Effector memory CD4-positive, alpha-beta T cell (primary cell): ENCODE measurements around the gene DEFB128.
"Not testable (repeated sequence)": the region's sequence is repeated elsewhere in the genome, so short reads cannot be mapped to it uniquely, and the experiment has no call there.

Experiments
- DNase-seq, 3 donors: peaks; one replicate each; pipeline ENCODE4 v3.0.0-alpha.2; 2020
- H3K27ac ChIP-seq: 2 replicates; pipeline ENCODE4 v1.7.0; 2013; ENCODE audit warnings: mild to moderate bottlenecking, low read length, moderate library complexity; ENCODE audit not compliant: insufficient read depth, poor library complexity, severe bottlenecking
- H3K27me3 ChIP-seq: replicated peaks from 2 replicates; pipeline ENCODE4 v1.7.0; 2013; ENCODE audit warnings: mild to moderate bottlenecking, low read length; ENCODE audit not compliant: insufficient read depth, control insufficient read depth, poor library complexity, severe bottlenecking
- H3K36me3 ChIP-seq: 2 replicates; pipeline ENCODE4 v1.7.0; 2013; ENCODE audit warnings: mild to moderate bottlenecking, low read length, moderate library complexity; ENCODE audit not compliant: control insufficient read depth, insufficient read depth
- H3K4me1 ChIP-seq: 2 replicates; pipeline ENCODE4 v1.7.0; 2013; ENCODE audit warnings: low read length, mild to moderate bottlenecking; ENCODE audit not compliant: control insufficient read depth, insufficient read depth, poor library complexity, severe bottlenecking
- H3K4me3 ChIP-seq: 2 replicates; pipeline ENCODE4 v1.7.0; 2013; ENCODE audit warnings: low read length, low read depth, mild to moderate bottlenecking; ENCODE audit not compliant: insufficient read depth, poor library complexity, severe bottlenecking
- H3K9me3 ChIP-seq: 2 replicates; pipeline ENCODE4 v1.7.0; 2013; ENCODE audit warnings: mild to moderate bottlenecking, low read length, moderate library complexity; ENCODE audit not compliant: control insufficient read depth

DEFB128 gene

DNA sequence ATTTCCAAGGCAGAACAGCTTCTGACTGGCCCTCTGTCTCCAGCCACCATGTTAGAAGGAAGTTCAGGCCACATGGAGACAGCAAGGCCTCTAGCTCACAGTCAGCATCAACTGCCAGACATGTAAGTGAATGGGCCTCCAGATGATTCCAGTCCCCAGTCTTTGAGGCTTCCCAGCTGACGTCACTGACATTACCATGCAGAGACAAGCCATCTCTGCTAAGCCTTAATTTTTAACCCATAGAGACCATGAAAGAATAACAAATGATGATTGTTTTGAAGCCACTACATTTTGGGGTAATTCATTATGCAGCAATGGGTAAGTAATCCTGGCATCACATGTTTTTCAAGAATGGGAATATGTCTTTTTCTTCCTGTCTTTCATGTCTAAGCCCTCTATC lies 26.3 kb upstream of the DEFB128 start:
- Histone ChIP-seq H3K36me3 (no peaks in the 10 kb centered on the region), H3K4me1 (no peaks in the 10 kb centered on the region), H3K27me3 (no peaks in the 10 kb centered on the region), H3K27ac (no peak overlapping the region), H3K9me3 (no peaks in the 10 kb centered on the region), H3K4me3 (no peak overlapping the region)
- DNase-seq, result no peak

DNA sequence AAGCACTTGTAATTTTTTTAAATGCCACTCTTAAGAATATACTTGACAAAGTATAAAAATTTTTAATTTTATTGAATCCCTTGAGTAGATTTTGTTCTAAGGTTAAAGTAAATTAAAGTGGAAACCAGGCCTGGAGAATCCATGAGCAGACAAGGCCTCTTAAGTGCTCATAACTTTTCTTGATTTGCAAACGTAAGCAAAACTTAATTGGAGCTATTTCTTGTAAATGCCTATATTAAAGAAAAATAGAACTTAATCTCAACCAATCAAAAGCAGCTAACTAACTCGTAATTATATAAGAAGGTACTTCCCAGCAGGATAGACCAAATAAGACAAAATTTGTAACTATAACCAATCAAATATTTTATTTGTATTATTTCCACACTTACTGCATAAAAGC lies 24.9 kb upstream of the DEFB128 start:
- no peaks in the 10 kb centered on the region for H3K4me1 ChIP-seq
- H3K4me3 ChIP-seq, result no peak overlapping the region
- no peaks in the 10 kb centered on the region for H3K27me3 ChIP-seq
- no peaks in the 10 kb centered on the region for H3K36me3 ChIP-seq
- no peaks in the 10 kb centered on the region for H3K9me3 ChIP-seq
- H3K27ac ChIP-seq, result no peak overlapping the region
- DNase-seq, result no peak

DNA sequence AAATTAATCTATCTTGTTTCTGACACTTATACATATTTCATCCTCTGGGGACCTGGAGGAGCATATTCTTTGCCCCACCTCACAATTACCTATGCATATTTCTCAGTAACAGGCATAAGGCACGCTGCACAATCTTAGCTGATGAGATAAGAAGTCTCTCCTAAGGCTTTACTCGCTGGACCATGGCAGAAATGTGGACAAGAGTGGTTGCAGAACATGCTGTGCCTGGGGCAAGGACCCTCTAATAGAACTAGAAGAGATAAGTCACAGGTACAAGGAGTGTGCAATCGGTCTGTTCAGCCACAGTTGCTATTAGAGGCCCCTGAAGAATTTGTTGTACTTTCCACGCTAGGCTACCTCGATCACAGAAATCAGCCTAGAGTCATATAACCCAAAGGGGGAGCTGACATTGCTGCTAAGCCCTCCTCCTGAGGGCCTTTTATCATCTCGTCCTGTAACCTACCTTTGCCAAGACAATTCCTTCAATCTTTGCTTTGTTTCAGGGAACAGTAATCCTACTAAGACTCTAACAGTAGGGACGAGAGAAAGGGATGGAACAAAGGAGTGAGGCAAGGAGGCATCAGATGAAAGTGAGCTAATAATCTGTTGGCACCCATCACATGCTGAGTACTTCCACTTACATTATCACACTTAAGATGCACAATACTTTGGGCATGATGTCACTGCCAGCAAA lies 21.4 kb upstream of the DEFB128 start:
- no peaks in the 10 kb centered on the region for H3K36me3 ChIP-seq
- H3K9me3 ChIP-seq, result no peaks in the 10 kb centered on the region
- H3K27ac ChIP-seq, result no peak overlapping the region
- no peak for DNase-seq
- no peak overlapping the region for H3K4me3 ChIP-seq
- H3K27me3 ChIP-seq, result no peaks in the 10 kb centered on the region
- H3K4me1 ChIP-seq, result no peaks in the 10 kb centered on the region

DNA sequence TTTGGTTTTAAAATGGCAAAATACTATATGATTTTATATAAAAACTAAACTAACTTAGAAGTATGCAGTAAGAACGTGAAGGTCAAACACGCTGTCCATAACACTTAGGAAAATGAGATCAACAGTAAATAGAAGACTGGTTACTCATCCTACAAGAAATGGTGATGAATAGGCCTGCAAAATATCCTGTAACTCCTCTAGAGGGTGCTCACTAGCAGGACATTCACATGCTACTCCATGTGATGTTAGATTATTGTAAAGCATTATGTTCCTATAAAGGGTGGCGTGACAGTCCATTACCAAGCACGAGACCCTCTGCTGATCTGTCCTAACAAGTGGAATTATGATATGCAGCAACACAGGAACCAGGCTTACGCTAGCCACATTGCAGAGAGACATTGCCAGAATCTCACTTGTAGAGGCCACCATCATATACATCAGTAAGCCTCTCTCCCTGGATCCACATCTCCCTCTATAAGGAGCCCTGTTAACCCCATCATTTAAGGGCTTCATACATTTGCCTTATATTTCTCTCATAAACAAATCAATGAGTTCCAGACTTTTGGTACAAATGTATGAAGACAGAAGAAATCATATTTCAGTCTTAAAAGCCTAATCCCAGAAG lies 19.5 kb upstream of the DEFB128 start:
- no peak overlapping the region for H3K4me3 ChIP-seq
- H3K9me3 ChIP-seq, result no peaks in the 10 kb centered on the region
- no peaks in the 10 kb centered on the region for H3K36me3 ChIP-seq
- no peaks in the 10 kb centered on the region for H3K27me3 ChIP-seq
- no peak for DNase-seq
- no peaks in the 10 kb centered on the region for H3K4me1 ChIP-seq
- no peak overlapping the region for H3K27ac ChIP-seq

DNA sequence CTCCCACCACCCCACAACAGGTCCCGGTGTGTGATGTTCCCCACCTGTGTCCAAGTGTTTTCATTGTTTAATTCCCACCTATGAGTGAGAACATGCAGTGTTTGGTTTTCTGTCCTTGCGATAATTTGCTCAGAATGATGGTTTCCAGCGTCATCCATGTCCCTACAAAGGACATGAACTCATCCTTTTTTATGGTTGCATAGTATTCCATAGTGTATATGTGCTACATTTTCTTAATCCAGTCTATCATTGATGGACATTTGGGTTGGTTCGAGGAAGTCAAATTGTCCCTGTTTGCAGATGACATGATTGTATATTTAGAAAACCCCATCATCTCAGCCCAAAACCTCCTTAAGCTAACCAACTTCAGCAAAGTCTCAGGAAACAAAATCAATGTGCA lies 14.1 kb upstream of the DEFB128 start:
- not testable (repeated sequence) for H3K27ac ChIP-seq, H3K27me3 ChIP-seq, H3K9me3 ChIP-seq, H3K36me3 ChIP-seq, DNase-seq, H3K4me1 ChIP-seq, H3K4me3 ChIP-seq

DNA sequence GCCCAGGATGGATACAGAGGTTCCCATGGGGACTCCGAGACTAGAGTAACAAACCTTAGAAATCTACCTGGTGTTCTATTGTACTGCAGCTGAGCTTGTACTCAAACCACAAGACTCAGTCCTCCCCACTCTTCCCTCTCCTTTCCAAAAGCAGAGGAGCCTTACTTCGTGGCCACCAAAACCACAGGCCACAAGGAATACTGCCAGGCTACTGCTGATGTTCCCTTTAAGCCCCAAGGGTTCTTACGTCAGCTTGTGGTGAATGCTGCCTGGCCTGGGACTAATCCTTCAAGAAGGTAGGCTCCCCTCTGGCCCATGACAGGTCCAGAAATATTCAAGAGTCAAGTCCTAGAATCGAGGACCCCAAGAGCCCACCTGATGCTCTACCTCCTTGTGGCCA lies 10.5 kb upstream of the DEFB128 start:
- H3K27me3 ChIP-seq, result no peaks in the 10 kb centered on the region

DNA sequence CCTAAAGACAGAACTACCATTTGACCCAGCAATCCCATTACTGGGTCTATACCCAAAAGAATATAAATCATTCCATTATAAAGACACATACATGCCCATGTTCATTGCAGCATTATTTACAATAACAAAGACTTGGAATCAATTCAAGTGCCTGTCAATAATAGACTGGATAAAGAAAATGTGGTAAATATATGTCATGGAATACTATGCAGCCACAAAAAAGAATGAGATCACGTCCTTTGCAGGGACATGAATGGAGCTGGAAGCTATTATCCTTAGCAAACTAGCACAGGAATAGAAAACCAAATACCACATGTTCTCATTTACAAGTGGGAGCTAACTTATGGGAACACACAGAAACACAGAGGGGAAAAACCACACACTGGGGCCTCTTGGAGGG lies 8.7 kb upstream of the DEFB128 start:
- H3K27me3 ChIP-seq, result no peaks in the 10 kb centered on the region
- DNase-seq, result no peak
- H3K27ac ChIP-seq, result no peak overlapping the region
- H3K4me3 ChIP-seq, result no peak overlapping the region
- H3K36me3 ChIP-seq, result no peaks in the 10 kb centered on the region
- no peaks in the 10 kb centered on the region for H3K4me1 ChIP-seq
- H3K9me3 ChIP-seq, result no peaks in the 10 kb centered on the region

More for the DNA sequence above, 10.5 kb upstream of the DEFB128 start:
- no peaks in the 10 kb centered on the region for H3K36me3 ChIP-seq
- no peak overlapping the region for H3K27ac ChIP-seq
- DNase-seq, result no peak
- no peaks in the 10 kb centered on the region for H3K9me3 ChIP-seq
- H3K4me1 ChIP-seq, result no peaks in the 10 kb centered on the region
- no peak overlapping the region for H3K4me3 ChIP-seq

DNA sequence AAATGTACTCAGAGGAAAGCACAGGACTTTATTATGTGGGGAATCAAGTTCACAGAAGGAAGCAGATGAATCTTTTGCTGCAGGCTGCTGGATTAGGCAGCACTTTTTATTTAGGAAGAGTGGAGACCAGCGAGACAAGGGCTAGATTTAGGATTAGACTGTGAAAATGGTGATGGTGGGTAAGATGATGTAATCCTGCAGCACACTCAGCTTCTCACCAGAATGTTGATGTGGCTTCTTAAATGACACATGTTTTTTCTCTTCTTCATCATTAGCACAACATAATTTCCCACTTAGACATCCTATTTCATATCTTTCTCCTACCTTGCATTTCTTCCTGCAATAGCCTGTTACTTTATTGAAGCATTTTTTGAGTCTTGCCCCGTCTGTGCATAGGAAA lies 1.8 kb downstream of the DEFB128 start:
- no peak overlapping the region for H3K27ac ChIP-seq
- DNase-seq, result no peak
- no peak overlapping the region for H3K4me3 ChIP-seq

DNA sequence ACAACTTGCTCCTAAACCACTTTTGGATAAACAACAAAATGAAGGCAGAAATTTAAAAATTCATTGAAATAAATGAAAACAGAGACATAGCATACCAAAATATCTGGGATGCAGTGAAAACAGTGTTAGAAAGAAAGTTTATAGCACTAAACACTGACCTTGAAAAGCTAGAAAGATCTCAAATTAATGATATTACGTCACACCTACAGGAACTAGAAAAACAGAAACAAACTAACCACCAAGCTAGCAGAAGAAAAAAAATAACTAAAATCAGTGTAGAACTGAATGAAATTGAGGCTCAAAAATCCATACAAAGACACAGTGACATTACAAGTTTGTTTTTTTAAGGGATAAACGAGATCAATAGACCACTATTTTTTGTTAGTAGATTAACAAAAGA lies 5.2 kb downstream of the DEFB128 start:
- Histone ChIP-seq H3K9me3 (no peaks in the 10 kb centered on the region), H3K4me1 (no peaks in the 10 kb centered on the region), H3K4me3 (no peak overlapping the region), H3K27me3 (peaks cover 4% of the 10 kb centered on the region), H3K27ac (no peak overlapping the region), H3K36me3 (no peaks in the 10 kb centered on the region)
- no peak for DNase-seq

More for the DNA sequence above, 1.8 kb downstream of the DEFB128 start:
- Histone ChIP-seq H3K4me1 (no peaks in the 10 kb centered on the region), H3K36me3 (no peaks in the 10 kb centered on the region), H3K27me3 (peaks cover 2% of the 10 kb centered on the region), H3K9me3 (no peaks in the 10 kb centered on the region)

DNA sequence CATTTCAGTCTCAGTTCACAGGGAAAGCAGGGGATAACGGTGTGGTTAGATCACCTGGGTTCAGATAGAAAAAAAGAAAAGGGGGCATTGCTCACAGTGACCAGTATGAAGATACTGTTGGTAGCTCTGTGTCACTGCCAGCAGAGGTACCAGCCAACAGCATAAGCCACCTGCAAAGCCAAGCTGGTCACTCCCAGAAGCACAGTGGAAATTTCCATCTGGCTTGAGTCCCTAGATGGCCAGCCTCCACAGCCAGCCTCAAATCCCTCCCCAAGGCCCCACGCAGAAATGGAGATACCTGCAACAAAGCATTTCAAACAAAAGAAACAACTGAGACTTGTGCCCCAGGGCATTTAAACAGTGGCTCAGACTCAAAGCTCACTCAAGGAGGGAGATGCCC lies 20.6 kb downstream of the DEFB128 start:
- H3K4me1 ChIP-seq, result no peaks in the 10 kb centered on the region
- no peak overlapping the region for H3K27ac ChIP-seq
- no peaks in the 10 kb centered on the region for H3K9me3 ChIP-seq
- no peaks in the 10 kb centered on the region for H3K27me3 ChIP-seq
- no peak overlapping the region for H3K4me3 ChIP-seq
- DNase-seq, result no peak
- no peaks in the 10 kb centered on the region for H3K36me3 ChIP-seq
